HFF-Myc (cell line): ENCODE measurements around the gene TSPAN18.

Source experiments
- DNase-seq: peaks from one replicate; pipeline ENCODE4 v3.0.0-alpha.2; 2011; ENCODE audit warnings: low read depth; ENCODE audit errors: extremely low read depth
- H3K4me3 ChIP-seq: replicated peaks from 2 replicates; pipeline ENCODE4 v1.5.1; 2011; ENCODE audit warnings: low read depth, mild to moderate bottlenecking, control low read depth, low read length
- CTCF ChIP-seq: IDR thresholded peaks from 2 replicates; pipeline ENCODE4 v1.5.1; 2012; ENCODE audit warnings: mild to moderate bottlenecking, low read depth, low read length, control low read depth; ENCODE audit errors: missing control alignments

Gene TSPAN18

GRCh38 chr11:44980533-44981427 lies 254.0 kb downstream of the TSPAN18 start:
- TF ChIP-seq CTCF, result no peak
- H3K4me3 ChIP-seq, result no peak overlapping the region
- no peak for DNase-seq
